Upper lobe of left lung (tissue), 6 donors: Measurements from ENCODE around the gene UTRN. TPM values are rescaled to one million over a fixed set of nuclear protein-coding genes. Genes with fewer than 3 reads are reported as not detected.
A peak's percentile ranks its signal among the peaks of the same experiment; 100 is the strongest.

ENCODE experiments used
- ATAC-seq, 2 donors: fragments of 200-7000 bp; cut with Tn5 transposase; one replicate each; pipeline ENCODE4 v1.9.1; 2022; ENCODE audit warnings: mild to moderate bottlenecking in 2 of 2, moderate library complexity in 2 of 2; ENCODE audit not compliant: low FRiP score in 2 of 2
- DNase-seq, 2 donors: peaks; one replicate each; pipeline ENCODE4 v3.0.0-alpha.2; 2019 to 2020
- H3K27ac ChIP-seq, 4 donors: fragments of 200-600 bp; sonication (generic); one replicate each; pipeline ENCODE4 v1.5.1; 2016 to 2019
- H3K27me3 ChIP-seq, 4 donors: fragments of 200-600 bp; sonication (generic); one replicate each; pipeline ENCODE4 v1.5.1; 2017 to 2019
- H3K36me3 ChIP-seq, 4 donors: fragments of 200-600 bp; sonication (generic); one replicate each; pipeline ENCODE4 v1.5.1; 2016 to 2019
- H3K4me1 ChIP-seq, 4 donors: fragments of 200-600 bp; sonication (generic); one replicate each; pipeline ENCODE4 v1.5.1; 2018 to 2019
- H3K4me3 ChIP-seq, 4 donors: fragments of 200-600 bp; sonication (generic); one replicate each; pipeline ENCODE4 v1.5.1; 2017 to 2019; ENCODE audit warnings: mild to moderate bottlenecking in 2 of 4, moderate library complexity in 1 of 4
- H3K9me3 ChIP-seq, 4 donors: fragments of 200-600 bp; sonication (generic); one replicate each; pipeline ENCODE4 v1.5.1; 2018 to 2019
- CTCF ChIP-seq, 6 experiments: fragments of 450-650 bp in 4 of 6; fragments of 200-600 bp in 2 of 6; sonication (generic) in 2 of 6; IDR thresholded peaks; one replicate each; pipeline ENCODE4 v1.5.1; 2016 to 2019; ENCODE audit warnings: antibody characterized with exemption in 6 of 6
- EP300 ChIP-seq, 4 donors: sonication (generic); formaldehyde crosslinking; IDR thresholded peaks; one replicate each; pipeline ENCODE4 v1.5.1; 2017; ENCODE audit warnings: antibody characterized with exemption in 4 of 4, control low read depth in 2 of 4
- POLR2A ChIP-seq, 4 donors: fragments of 450-650 bp; IDR thresholded peaks; one replicate each; pipeline ENCODE4 v1.5.1; 2016 to 2017; ENCODE audit warnings: antibody characterized with exemption in 4 of 4, mild to moderate bottlenecking in 2 of 4
- POLR2AphosphoS5 ChIP-seq, 2 donors: sonication (generic); formaldehyde crosslinking; IDR thresholded peaks; one replicate each; pipeline ENCODE4 v1.5.1; 2017; ENCODE audit warnings: antibody characterized with exemption in 2 of 2
- WGBS, 2 donors: methylation state at CpG; one replicate each; pipeline ENCODE4 v1.1.5; 2017 to 2018; 5-methylcytosine and 5-hydroxymethylcytosine counted together
- total RNA-seq, 6 donors: library from RNA; depleted of rRNA in 4 of 6; stranded (reverse); fragments of >200 nt in 4 of 6; gene quantifications; one replicate each; pipeline versions ENCODE4 v1.1.0 to v1.2.1, GENCODE V29; 2016 to 2021
- donor health status: DM: no; HTN: no; CAD: no; lungs with moderate emphysema.
- donor health status: DM: no; HTN: yes; CAD: no; lungs with severe emphysema.

The UTRN gene
- total RNA-seq, 6 donors from 2014 or later: 209 to 637 (median 340) TPM

DNA sequence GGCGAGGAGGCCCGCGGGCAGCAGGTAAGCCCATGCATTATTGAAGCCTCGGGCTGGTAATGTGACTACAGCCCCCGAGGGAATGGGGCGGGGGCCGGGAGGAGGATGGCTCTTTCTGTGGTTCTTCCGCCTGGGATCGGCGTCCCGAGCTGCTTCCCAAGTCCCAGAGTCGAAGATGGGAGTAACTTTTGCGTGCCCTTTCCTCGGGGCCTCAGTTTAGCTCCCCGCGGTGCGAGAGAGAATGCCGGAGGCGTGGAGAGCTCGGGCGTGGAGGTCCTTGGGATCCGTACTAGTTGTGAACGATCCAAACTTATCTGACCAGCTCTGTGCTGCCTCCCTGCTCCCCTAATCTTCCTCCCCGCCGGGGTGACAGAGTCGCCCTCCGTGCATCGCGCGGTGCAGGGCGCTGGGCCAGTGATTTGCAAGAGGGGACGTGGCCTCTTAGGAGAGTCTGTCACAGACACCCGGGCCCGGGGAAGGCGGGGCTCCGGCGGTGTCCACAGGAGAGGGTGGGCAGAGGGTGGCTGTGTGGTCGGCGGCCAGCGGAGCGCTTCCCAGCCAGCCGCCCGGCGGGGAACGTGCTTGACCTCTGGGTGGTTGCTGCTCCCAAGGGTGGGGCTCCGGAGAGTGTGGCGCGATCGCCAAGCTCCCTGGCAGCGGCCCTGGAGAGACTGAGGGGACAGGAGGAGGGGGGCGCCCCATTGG is 815 bp downstream of the UTRN start:
- no peaks in the 10 kb centered on the region for H3K9me3 ChIP-seq
- ATAC-seq: peak; percentile 67 to 85
- peak overlapping the region; percentile 95 to 96 (median 96) for H3K27ac ChIP-seq
- WGBS, 2 donors: 0 to 2% methylated on average over 11 to 51 of the region's 51 CpGs
- peak; percentile 92 to 94 for DNase-seq
- peak overlapping the region; percentile 76 to 95 (median 82) for H3K4me3 ChIP-seq
- peaks cover 3 to 29% (median 16%) of the 10 kb centered on the region in 4 donors for H3K4me1 ChIP-seq
- H3K36me3 ChIP-seq: no peaks in the 10 kb centered on the region
- peak in 2 of 6 experiments; percentile 5 to 6 for TF ChIP-seq CTCF (IDR thresholded peaks at IDR 0.05)
- TF ChIP-seq POLR2A (IDR thresholded peaks at IDR 0.05): peak in 1 of 4 donors; percentile 71
- peak; percentile 46 to 78 for TF ChIP-seq POLR2AphosphoS5 (IDR thresholded peaks at IDR 0.05)
- peak in 1 of 4 donors; percentile 43 for TF ChIP-seq EP300 (IDR thresholded peaks at IDR 0.05)
- H3K27me3 ChIP-seq: no peaks in the 10 kb centered on the region

DNA sequence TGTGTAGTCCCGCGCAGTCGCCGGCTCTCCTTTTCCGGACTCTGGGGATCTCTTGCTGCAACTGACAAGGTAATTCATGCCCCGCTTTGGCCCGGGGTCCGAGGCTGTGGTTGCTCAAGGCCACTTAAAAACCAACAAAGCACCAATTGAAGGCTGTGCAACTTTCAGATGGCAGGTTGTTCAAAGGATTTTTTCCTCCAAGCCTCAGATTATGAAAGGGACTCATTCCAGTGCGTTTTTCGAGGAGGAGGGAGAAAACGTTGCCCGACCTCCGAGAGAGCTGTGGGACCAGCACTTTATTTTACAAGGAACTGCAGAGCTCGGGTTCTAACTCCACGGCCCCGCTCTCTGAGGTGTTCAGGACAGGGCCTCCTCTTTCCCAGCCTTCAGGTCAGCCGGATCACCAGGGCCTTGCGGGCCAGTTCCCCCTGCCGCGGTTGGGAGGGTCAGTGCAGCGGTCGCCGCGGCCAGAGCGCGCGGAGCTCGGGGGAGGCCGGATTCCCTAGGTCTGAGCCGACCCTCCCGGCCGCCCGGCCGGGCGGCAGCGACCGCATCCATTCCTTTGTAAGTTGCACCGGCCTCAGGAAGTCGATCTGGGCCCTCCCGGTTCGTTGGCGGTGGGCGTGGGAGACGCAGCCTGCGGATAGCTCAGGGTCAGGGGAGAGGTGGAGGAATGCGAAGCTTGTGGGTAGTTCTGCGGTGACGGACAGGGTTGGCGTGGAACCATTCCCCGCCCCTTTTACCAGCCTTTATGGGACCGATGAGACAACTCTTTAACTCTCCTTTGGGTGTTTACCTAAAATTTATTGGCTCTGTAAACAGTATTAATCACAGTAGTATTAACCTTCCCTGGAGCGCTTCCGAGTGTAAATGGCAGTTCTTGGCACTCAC is 1.6 kb downstream of the UTRN start:
- H3K27me3 ChIP-seq: no peaks in the 10 kb centered on the region
- peak; percentile 78 to 90 for DNase-seq
- WGBS, 2 donors: 2 to 6% methylated on average over 35 to 47 of the region's 53 CpGs
- H3K27ac ChIP-seq: peak overlapping the region; percentile 95 to 96 (median 96)
- H3K36me3 ChIP-seq: peaks cover 0 to 2% (median 0%) of the 10 kb centered on the region in 4 donors
- ATAC-seq: peak; percentile 64 to 72
- no peaks in the 10 kb centered on the region for H3K9me3 ChIP-seq
- peaks cover 3 to 29% (median 16%) of the 10 kb centered on the region in 4 donors for H3K4me1 ChIP-seq
- peak overlapping the region; percentile 76 to 95 (median 82) for H3K4me3 ChIP-seq
- peak in 2 of 4 donors; percentile 39 to 47 for TF ChIP-seq POLR2A (IDR thresholded peaks at IDR 0.05)
- TF ChIP-seq CTCF (IDR thresholded peaks at IDR 0.05): no peak
- peak; percentile 33 to 61 for TF ChIP-seq POLR2AphosphoS5 (IDR thresholded peaks at IDR 0.05)
- TF ChIP-seq EP300 (IDR thresholded peaks at IDR 0.05): peak in 1 of 4 donors; percentile 13

- no peak overlapping the region for H3K27ac ChIP-seq
- TF ChIP-seq POLR2AphosphoS5 (IDR thresholded peaks at IDR 0.05): no peak
- TF ChIP-seq POLR2A (IDR thresholded peaks at IDR 0.05): no peak
- TF ChIP-seq EP300 (IDR thresholded peaks at IDR 0.05): no peak
- no peak for TF ChIP-seq CTCF (IDR thresholded peaks at IDR 0.05)
- H3K9me3 ChIP-seq: no peaks in the 10 kb centered on the region
- DNase-seq (no peak), ATAC-seq (no peak)
- WGBS, 2 donors: 100% methylated on average over 1 of the region's 1 CpG
- peaks cover 7 to 24% (median 13%) of the 10 kb centered on the region in 4 donors for H3K4me1 ChIP-seq
- no peaks in the 10 kb centered on the region for H3K27me3 ChIP-seq
- H3K36me3 ChIP-seq: peaks cover 0 to 11% (median 4%) of the 10 kb centered on the region in 4 donors
- no peak overlapping the region for H3K4me3 ChIP-seq
These were observed 3.9 kb downstream of the UTRN start for GRCh38 chr6:144289006-144289405.

- no peak overlapping the region for H3K27ac ChIP-seq
- H3K36me3 ChIP-seq: peaks cover 0 to 11% (median 9%) of the 10 kb centered on the region in 4 donors
- 72 to 85% methylated on average over 3 of the region's 3 CpGs for WGBS, 2 donors
- ATAC-seq: no peak
- no peak overlapping the region for H3K4me3 ChIP-seq
- H3K27me3 ChIP-seq: no peaks in the 10 kb centered on the region
- peaks cover 20 to 26% (median 21%) of the 10 kb centered on the region in 4 donors for H3K4me1 ChIP-seq
- no peak for TF ChIP-seq POLR2A (IDR thresholded peaks at IDR 0.05)
- TF ChIP-seq EP300 (IDR thresholded peaks at IDR 0.05): no peak
- H3K9me3 ChIP-seq: no peaks in the 10 kb centered on the region
- no peak for DNase-seq
These were observed 7.2 kb downstream of the UTRN start for GRCh38 chr6:144292372-144292771.

GRCh38 chr6:144294016-144294415 is 8.9 kb downstream of the UTRN start:
- peaks cover 0 to 11% (median 9%) of the 10 kb centered on the region in 4 donors for H3K36me3 ChIP-seq
- TF ChIP-seq POLR2AphosphoS5 (IDR thresholded peaks at IDR 0.05): no peak
- no peak for TF ChIP-seq EP300 (IDR thresholded peaks at IDR 0.05)
- no peak for TF ChIP-seq POLR2A (IDR thresholded peaks at IDR 0.05)
- no peak for TF ChIP-seq CTCF (IDR thresholded peaks at IDR 0.05)
- H3K9me3 ChIP-seq: no peaks in the 10 kb centered on the region
- DNase-seq (no peak), ATAC-seq (peak in 1 of 2 donors; percentile 66)
- no peaks in the 10 kb centered on the region for H3K27me3 ChIP-seq
- no peak overlapping the region for H3K4me3 ChIP-seq
- H3K4me1 ChIP-seq: peaks cover 22 to 32% (median 30%) of the 10 kb centered on the region in 4 donors
- peak overlapping the region in 2 of 4 donors; percentile 0 to 27 for H3K27ac ChIP-seq
